HepG2 (cell line): Measurements from ENCODE around the gene TAF1C. TPM values are rescaled to one million over a fixed set of nuclear protein-coding genes. Genes with fewer than 3 reads are reported as not detected.

Experiments
- AFF4 ChIP-seq: sonication (generic); formaldehyde crosslinking; IDR thresholded peaks from 2 replicates; pipeline ENCODE4 v1.4.0; 2020; ENCODE audit warnings: missing genetic modification reagents
- FOXA3 ChIP-seq: IDR thresholded peaks from 2 replicates; pipeline ENCODE4 v1.6.1; 2016; ENCODE audit warnings: missing genetic modification reagents, missing compliant biosample characterization
- NFAT5 ChIP-seq: sonication (generic); formaldehyde crosslinking; IDR thresholded peaks from 2 replicates; pipeline ENCODE4 v1.4.0; 2020; ENCODE audit warnings: missing genetic modification reagents
- PRDM4 ChIP-seq: sonication (generic); formaldehyde crosslinking; IDR thresholded peaks from 2 replicates; pipeline ENCODE4 v1.9.0; 2021; ENCODE audit warnings: missing genetic modification reagents, borderline replicate concordance
- RNF219 ChIP-seq: sonication (generic); formaldehyde crosslinking; IDR thresholded peaks from 2 replicates; pipeline ENCODE4 v1.5.0; 2020; ENCODE audit warnings: mild to moderate bottlenecking, missing genetic modification reagents
- SCMH1 ChIP-seq: sonication (generic); formaldehyde crosslinking; IDR thresholded peaks from 2 replicates; pipeline ENCODE4 v1.9.0; 2021; ENCODE audit warnings: missing genetic modification reagents, mild to moderate bottlenecking, borderline replicate concordance
- ZBTB7A ChIP-seq: sonication (generic); formaldehyde crosslinking; IDR thresholded peaks from 2 replicates; pipeline ENCODE4 v1.8.0; 2022; ENCODE audit warnings: mild to moderate bottlenecking, missing genetic modification reagents
- ZNF33A ChIP-seq: sonication (generic); formaldehyde crosslinking; IDR thresholded peaks from 2 replicates; pipeline ENCODE4 v1.5.1; 2020; ENCODE audit warnings: missing genetic modification reagents, mild to moderate bottlenecking, moderate library complexity, borderline replicate concordance
- ZNF432 ChIP-seq: sonication (generic); formaldehyde crosslinking; IDR thresholded peaks from 2 replicates; pipeline ENCODE4 v1.5.0; 2020; ENCODE audit warnings: missing genetic modification reagents, mild to moderate bottlenecking, borderline replicate concordance
- ZNF513 ChIP-seq: sonication (generic); formaldehyde crosslinking; conservative IDR thresholded peaks from 2 replicates; pipeline ENCODE4 v1.5.0; 2020; ENCODE audit warnings: missing genetic modification reagents
- ZNF749 ChIP-seq: sonication (generic); formaldehyde crosslinking; IDR thresholded peaks from 2 replicates; pipeline ENCODE4 v1.8.0; 2022; ENCODE audit warnings: mild to moderate bottlenecking, missing genetic modification reagents, moderate library complexity, borderline replicate concordance
- polyA plus RNA-seq, 8 experiments: library from polyadenylated mRNA; depleted of rRNA in 3 of 8; stranded (reverse) in 7 of 8; unstranded in 1 of 8; fragments of >200 nt; fragmentation: Illumina TruSeq in 4 of 8; extraction: Trizol in 4 of 8; gene quantifications; 2 replicates each; pipeline versions ENCODE4 v1.2.1 to v1.2.3, GENCODE V29; 2011 to 2016; ENCODE audit warnings: low read depth in 4 of 8, missing spikeins in 1 of 8, mixed read lengths in 1 of 8; ENCODE audit not compliant: insufficient read depth in 1 of 8
- total RNA-seq, 5 experiments: library from RNA; depleted of rRNA; stranded (reverse); fragments of >200 nt; fragmentation: Illumina TruSeq; extraction: Trizol; gene quantifications; 2 replicates each; pipeline ENCODE4 v1.2.3, GENCODE V29; 2016; ENCODE audit warnings: low read depth in 1 of 5

TAF1C gene
- total and polyA plus RNA-seq, 2 of the 13 experiments (the other 11 are each of a cell fraction or from before 2014, with no cell fraction given), result 15.6 to 20.8 TPM

- TF ChIP-seq ZNF513 (0 out of 2 replicates have a peak, but pooled peaks have one; percentile 71), AFF4 (CRISPR knock-in tag) (no peak), ZNF33A (CRISPR knock-in tag) (no peak), SCMH1 (no peak), RNF219 (CRISPR knock-in tag) (no peak), PRDM4 (CRISPR knock-in tag) (no peak), ZNF432 (CRISPR knock-in tag) (no peak), NFAT5 (CRISPR knock-in tag) (peak; percentile 42; the same call in 1 of the 2 replicates), ZBTB7A (CRISPR knock-in tag) (no peak), FOXA3 (CRISPR knock-in tag) (peak; percentile 79), ZNF749 (CRISPR knock-in tag) (peak; percentile 22; the same call in 1 of the 2 replicates)
Observed at GRCh38 chr16:84144859-84145639, 41.8 kb downstream of the TAF1C start, which contains the start of the genes DNAAF1 and HSDL1 (continued).
